AG04450 (cell line): Measurements from ENCODE around the gene DROSHA. TPM values are rescaled to one million over a fixed set of nuclear protein-coding genes. Genes with fewer than 3 reads are reported as not detected.

ENCODE experiments used
- CTCF ChIA-PET: fragments of 300-600, 350-600 bp; formaldehyde crosslinking; extraction: SDS; loops from one replicate; lab custom pipeline; 2022; ENCODE audit warnings: antibody characterized with exemption, inconsistent platforms; lab: Charles Lee
- POLR2A ChIA-PET: fragments of 350-600 bp; formaldehyde crosslinking; extraction: SDS; loops from one replicate; lab custom pipeline; 2021; ENCODE audit warnings: antibody characterized with exemption, inconsistent platforms; lab: Yijun Ruan, JAX
- DNase-seq: peaks from one replicate; pipeline ENCODE4 v3.0.0-alpha.2; 2011; ENCODE audit warnings: low read depth, low spot score
- H3K27ac ChIP-seq: one replicate; pipeline ENCODE4 v1.5.1; 2012; ENCODE audit warnings: low read depth, low read length, control low read depth
- H3K27me3 ChIP-seq: one replicate; pipeline ENCODE4 v1.6.0; 2012; ENCODE audit warnings: low read length; ENCODE audit not compliant: control insufficient read depth, insufficient read depth
- H3K4me3 ChIP-seq: 2 replicates; pipeline ENCODE4 v1.5.1; 2011; ENCODE audit warnings: mild to moderate bottlenecking, low read depth, low read length, control low read depth
- H3K9me3 ChIP-seq: 2 replicates; pipeline ENCODE4 v1.5.1; 2012; ENCODE audit warnings: low read length; ENCODE audit not compliant: control insufficient read depth, insufficient read depth
- polyA plus RNA-seq: library from polyadenylated mRNA; depleted of rRNA; stranded (reverse); fragments of >200 nt; gene quantifications from 2 replicates; pipeline ENCODE4 v1.2.3, GENCODE V29; 2011
- TF ChIP-seq, protein P1 (sequence below): IDR thresholded peaks from 2 replicates; pipeline ENCODE4 v1.5.1; 2011; ENCODE audit warnings: low read depth, low read length, control low read depth, inconsistent platforms

DROSHA gene
- polyA plus RNA-seq, 1 experiment = 65.0 TPM

DNA sequence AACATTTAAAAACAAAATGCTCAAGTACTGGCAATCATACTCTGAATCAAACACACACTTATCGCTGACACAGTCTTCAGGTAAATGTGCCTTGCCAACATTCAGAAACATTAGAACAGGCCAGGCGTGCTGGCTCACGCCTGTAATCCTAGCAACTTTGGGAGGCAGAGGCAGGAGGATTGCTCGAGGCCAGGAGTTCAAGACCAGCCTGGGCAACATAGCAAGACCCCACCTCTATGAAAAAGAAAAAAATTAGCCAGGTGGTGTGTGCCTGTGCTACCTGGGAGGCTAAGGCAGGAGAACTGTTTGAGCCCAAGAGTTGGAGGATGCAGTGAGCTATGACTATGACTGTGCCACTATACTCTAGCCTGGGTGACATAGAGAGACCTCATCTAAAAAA is 20.6 kb downstream of the DROSHA start:
- H3K27ac ChIP-seq = no peak overlapping the region
- DNase-seq = no peak
- CTCF ChIA-PET = no interaction called here
- no peak overlapping the region for H3K4me3 ChIP-seq
- H3K9me3 ChIP-seq = no peaks in the 10 kb centered on the region
- TF ChIP-seq, protein P1, sequence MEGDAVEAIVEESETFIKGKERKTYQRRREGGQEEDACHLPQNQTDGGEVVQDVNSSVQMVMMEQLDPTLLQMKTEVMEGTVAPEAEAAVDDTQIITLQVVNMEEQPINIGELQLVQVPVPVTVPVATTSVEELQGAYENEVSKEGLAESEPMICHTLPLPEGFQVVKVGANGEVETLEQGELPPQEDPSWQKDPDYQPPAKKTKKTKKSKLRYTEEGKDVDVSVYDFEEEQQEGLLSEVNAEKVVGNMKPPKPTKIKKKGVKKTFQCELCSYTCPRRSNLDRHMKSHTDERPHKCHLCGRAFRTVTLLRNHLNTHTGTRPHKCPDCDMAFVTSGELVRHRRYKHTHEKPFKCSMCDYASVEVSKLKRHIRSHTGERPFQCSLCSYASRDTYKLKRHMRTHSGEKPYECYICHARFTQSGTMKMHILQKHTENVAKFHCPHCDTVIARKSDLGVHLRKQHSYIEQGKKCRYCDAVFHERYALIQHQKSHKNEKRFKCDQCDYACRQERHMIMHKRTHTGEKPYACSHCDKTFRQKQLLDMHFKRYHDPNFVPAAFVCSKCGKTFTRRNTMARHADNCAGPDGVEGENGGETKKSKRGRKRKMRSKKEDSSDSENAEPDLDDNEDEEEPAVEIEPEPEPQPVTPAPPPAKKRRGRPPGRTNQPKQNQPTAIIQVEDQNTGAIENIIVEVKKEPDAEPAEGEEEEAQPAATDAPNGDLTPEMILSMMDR = no peak
- POLR2A ChIA-PET = no interaction called here
- H3K27me3 ChIP-seq = no peaks in the 10 kb centered on the region

DNA sequence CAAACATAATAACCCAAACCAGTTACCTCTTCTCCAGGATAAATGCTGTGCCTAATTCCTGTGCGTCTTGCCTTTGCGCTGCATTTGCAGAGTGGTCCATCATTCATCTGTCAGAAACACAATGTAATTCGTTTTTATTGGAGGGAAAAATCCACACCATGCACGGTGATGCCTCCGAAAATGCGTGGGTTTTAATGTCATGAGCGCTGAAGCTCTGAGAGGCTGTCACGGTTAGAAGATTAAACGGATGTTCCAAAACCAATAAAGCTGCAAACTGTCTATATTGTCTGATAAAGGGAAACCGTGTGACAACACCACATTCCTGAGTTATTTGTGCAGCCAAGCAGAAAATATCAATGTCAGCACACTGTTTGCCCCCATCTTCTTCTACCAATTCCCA is 27.4 kb downstream of the DROSHA start:
- Histone ChIP-seq H3K9me3 (no peaks in the 10 kb centered on the region), H3K27ac (no peak overlapping the region), H3K27me3 (no peaks in the 10 kb centered on the region), H3K4me3 (no peak overlapping the region)
- no peak for DNase-seq
- TF ChIP-seq, protein P1 = no peak
- CTCF ChIA-PET = no interaction called here
- POLR2A ChIA-PET = no interaction called here

DNA sequence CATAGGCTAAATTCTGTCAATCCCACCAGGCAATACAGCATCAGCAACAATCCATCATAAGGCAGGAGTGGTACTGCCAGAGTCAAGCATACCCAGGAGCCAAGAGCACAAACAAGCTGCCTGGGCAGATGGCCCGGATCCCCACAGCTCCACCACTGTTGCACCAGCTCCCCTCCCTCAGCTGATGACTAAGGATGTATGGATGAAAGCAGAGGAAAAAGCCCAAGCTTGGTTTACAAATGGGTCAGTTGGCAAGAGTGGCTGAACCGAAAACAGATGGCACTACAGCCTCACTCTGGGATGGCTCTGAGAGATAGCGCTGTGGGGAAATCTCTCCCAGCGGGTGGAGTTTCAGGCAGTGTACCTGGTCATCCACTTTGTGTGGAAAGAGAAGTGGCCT is 29.4 kb downstream of the DROSHA start:
- Histone ChIP-seq H3K27me3 (no peaks in the 10 kb centered on the region), H3K4me3 (no peak overlapping the region), H3K27ac (no peak overlapping the region), H3K9me3 (no peaks in the 10 kb centered on the region)
- DNase-seq = no peak
- TF ChIP-seq, protein P1 = no peak
- ChIA-PET CTCF (interaction anchor here (1.0 kb wide), 1 partner anchor 270 kb away, joined by 4 read pairs; no protein-coding TSS in a partner anchor), POLR2A (no interaction called here)

DNA sequence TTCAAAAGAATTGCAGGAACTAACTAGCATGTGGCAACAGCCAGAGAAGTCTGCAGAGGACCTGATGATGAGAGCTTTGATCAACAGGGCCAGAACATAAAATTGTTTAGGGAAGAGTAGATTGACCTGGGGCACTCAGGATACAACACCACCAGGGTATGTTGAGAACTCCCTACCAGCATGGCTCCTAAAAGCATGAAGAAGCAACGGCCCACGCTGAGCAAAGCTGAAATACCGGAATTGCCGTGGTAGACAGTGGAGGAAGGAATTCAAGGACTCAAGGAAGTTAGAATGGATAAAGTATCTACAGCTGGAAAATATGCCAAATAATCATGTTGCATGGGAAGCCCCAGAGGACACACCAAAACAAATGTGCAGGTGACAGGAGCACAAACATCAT is 31.6 kb downstream of the DROSHA start:
- no peaks in the 10 kb centered on the region for H3K9me3 ChIP-seq
- POLR2A ChIA-PET = no interaction called here
- H3K27me3 ChIP-seq = no peaks in the 10 kb centered on the region
- no peak for DNase-seq
- no peak overlapping the region for H3K27ac ChIP-seq
- TF ChIP-seq, protein P1 = no peak
- no peak overlapping the region for H3K4me3 ChIP-seq
- CTCF ChIA-PET = no interaction called here

DNA sequence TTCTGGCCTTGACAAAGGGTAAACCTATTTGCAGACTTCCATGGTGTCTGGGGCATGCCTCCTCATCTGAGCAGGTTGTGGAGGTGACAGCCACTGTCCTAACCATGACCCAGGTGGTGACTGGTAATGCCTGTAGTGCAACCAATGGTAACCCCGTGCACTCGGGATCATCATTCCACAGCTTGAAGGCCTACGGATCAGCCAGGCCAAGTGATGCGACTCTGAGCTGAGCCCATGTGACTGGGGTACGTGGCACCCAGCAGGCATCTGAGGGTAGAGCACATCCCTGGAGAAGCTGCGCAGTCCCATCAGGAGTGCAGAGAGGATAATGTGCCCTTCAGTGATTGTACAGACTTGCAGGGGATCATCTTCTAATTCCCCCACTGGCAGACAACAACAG is 35.0 kb downstream of the DROSHA start:
- ChIA-PET POLR2A (no interaction called here), CTCF (interaction anchor here (1.8 kb wide), 1 partner anchor 10 kb away, joined by 4 read pairs; no protein-coding TSS in a partner anchor)
- no peak overlapping the region for H3K27ac ChIP-seq
- H3K9me3 ChIP-seq = no peaks in the 10 kb centered on the region
- DNase-seq = no peak
- H3K4me3 ChIP-seq = no peak overlapping the region
- TF ChIP-seq, protein P1 = no peak
- H3K27me3 ChIP-seq = no peaks in the 10 kb centered on the region
